Thymus (tissue), 11 donors: ENCODE results near the gene OLIG2. TPM values are rescaled to one million over a fixed set of nuclear protein-coding genes. Genes with fewer than 3 reads are reported as not detected.
A peak's percentile ranks its signal among the peaks of the same experiment; 100 is the strongest.

Experiments used
- DNase-seq, 9 donors: peaks; one replicate each; pipeline ENCODE4 v3.0.0-alpha.2; 2013; ENCODE audit warnings: low spot score in 9 of 9, low read depth in 6 of 9, missing footprints in 1 of 9
- H3K27ac ChIP-seq, 2 donors: one replicate each; pipeline ENCODE4 v1.5.1; 2013; ENCODE audit warnings: control low read depth in 1 of 2, low read depth in 1 of 2, low read length in 1 of 2, mild to moderate bottlenecking in 1 of 2, moderate library complexity in 1 of 2
- H3K27me3 ChIP-seq, 2 donors: one replicate each; pipeline ENCODE4 v1.5.1; 2013; ENCODE audit warnings: low read length in 1 of 2; ENCODE audit not compliant: control insufficient read depth in 2 of 2, insufficient read depth in 1 of 2
- H3K36me3 ChIP-seq, 2 donors: one replicate each; pipeline ENCODE4 v1.5.1; 2013; ENCODE audit warnings: low read length in 1 of 2, mild to moderate bottlenecking in 1 of 2, moderate library complexity in 1 of 2; ENCODE audit not compliant: control insufficient read depth in 2 of 2, insufficient read depth in 2 of 2
- H3K4me1 ChIP-seq, 2 donors: one replicate each; pipeline ENCODE4 v1.5.1; 2013; ENCODE audit warnings: low read length in 2 of 2; ENCODE audit not compliant: control insufficient read depth in 2 of 2, insufficient read depth in 2 of 2
- H3K4me3 ChIP-seq, 2 donors: one replicate each; pipeline ENCODE4 v1.5.1; 2013; ENCODE audit warnings: low read length in 2 of 2, control low read depth in 1 of 2, mild to moderate bottlenecking in 1 of 2
- H3K9me3 ChIP-seq, 2 donors: one replicate each; pipeline ENCODE4 v1.5.1; 2013; ENCODE audit warnings: low read length in 1 of 2, mild to moderate bottlenecking in 1 of 2; ENCODE audit not compliant: control insufficient read depth in 2 of 2, insufficient read depth in 1 of 2
- WGBS: extraction: QIAGEN DNeasy Blood & Tissue Kit; methylation state at CpG from one replicate; pipeline ENCODE4 v1.1.7; 2013; 5-methylcytosine and 5-hydroxymethylcytosine counted together
- polyA plus RNA-seq: library from polyadenylated mRNA; stranded (reverse); fragments of 200-250 nt; gene quantifications from one replicate; pipeline ENCODE4 v1.2.3, GENCODE V29; 2013
- total RNA-seq: library from RNA; stranded (reverse); fragments of 120-200 nt; gene quantifications from one replicate; pipeline ENCODE4 v1.2.4, GENCODE V29; 2013
- donor health status: healthy.

OLIG2 gene
- total and polyA plus RNA-seq, 2 donors = 0.02 to 0.05 TPM

DNA sequence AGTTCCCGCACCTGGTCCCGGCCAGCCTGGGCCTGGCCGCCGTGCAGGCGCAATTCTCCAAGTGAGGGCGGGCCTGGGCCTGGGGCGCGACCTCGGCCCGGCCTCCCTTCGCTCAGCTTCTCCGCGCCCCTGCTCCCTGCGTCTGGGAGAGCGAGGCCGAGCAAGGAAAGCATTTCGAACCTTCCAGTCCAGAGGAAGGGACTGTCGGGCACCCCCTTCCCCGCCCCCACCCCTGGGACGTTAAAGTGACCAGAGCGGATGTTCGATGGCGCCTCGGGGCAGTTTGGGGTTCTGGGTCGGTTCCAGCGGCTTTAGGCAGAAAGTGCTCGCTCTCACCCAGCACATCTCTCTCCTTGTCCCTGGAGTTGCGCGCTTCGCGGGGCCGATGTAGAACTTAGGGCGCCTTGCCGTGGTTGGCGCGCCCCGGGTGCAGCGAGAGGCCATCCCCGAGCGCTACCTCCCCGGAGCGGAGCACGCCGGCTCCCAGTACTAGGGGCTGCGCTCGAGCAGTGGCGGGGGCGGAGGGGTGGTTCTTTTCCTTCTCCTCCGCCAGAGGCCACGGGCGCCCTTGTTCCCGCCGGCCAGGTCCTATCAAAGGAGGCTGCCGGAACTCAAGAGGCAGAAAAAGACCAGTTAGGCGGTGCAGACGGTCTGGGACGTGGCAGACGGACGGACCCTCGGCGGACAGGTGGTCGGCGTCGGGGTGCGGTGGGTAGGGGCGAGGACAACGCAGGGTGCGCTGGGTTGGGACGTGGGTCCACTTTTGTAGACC lies 45.4 kb downstream of the OLIG2 start:
- peaks cover 2 to 9% of the 10 kb centered on the region in 2 donors for H3K9me3 ChIP-seq
- WGBS = 1% methylated on average over 69 of the region's 69 CpGs
- H3K4me1 ChIP-seq = peaks cover 18 to 20% of the 10 kb centered on the region in 2 donors
- no peak overlapping the region for H3K27ac ChIP-seq
- peak overlapping the region in 1 of 2 donors; percentile 41 for H3K4me3 ChIP-seq
- H3K36me3 ChIP-seq = no peaks in the 10 kb centered on the region
- H3K27me3 ChIP-seq = peaks cover 60 to 96% of the 10 kb centered on the region in 2 donors
- DNase-seq = peak in 1 of 9 donors; percentile 13

DNA sequence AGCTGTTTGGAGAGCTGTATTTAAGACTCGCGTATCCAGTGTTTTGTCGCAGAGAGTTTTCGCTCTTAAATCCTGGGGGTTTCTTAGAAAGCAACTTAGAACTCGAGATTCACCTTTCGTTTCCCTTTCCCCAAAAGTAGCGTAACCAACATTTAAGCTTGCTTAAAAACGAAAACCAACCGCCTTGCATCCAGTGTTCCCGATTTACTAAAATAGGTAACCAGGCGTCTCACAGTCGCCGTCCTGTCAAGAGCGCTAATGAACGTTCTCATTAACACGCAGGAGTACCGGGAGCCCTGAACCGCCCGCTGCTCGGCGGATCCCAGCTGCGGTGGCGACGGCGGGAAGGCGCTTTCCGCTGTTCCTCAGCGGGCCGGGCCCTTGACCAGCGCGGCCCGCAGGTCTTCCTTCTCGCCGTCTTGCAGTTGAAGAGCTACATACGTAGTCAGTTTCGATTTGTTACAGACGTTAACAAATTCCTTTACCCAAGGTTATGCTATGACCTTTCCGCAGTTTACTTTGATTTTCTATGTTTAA lies 46.1 kb downstream of the OLIG2 start:
- Histone ChIP-seq H3K27ac (no peak overlapping the region), H3K27me3 (peaks cover 60 to 97% of the 10 kb centered on the region in 2 donors), H3K9me3 (peaks cover 2 to 9% of the 10 kb centered on the region in 2 donors), H3K4me1 (peaks cover 18 to 20% of the 10 kb centered on the region in 2 donors), H3K4me3 (peak overlapping the region in 1 of 2 donors; percentile 41), H3K36me3 (no peaks in the 10 kb centered on the region)
- DNase-seq = peak in 1 of 9 donors; percentile 39
- WGBS = 2% methylated on average over 38 of the region's 38 CpGs

DNA sequence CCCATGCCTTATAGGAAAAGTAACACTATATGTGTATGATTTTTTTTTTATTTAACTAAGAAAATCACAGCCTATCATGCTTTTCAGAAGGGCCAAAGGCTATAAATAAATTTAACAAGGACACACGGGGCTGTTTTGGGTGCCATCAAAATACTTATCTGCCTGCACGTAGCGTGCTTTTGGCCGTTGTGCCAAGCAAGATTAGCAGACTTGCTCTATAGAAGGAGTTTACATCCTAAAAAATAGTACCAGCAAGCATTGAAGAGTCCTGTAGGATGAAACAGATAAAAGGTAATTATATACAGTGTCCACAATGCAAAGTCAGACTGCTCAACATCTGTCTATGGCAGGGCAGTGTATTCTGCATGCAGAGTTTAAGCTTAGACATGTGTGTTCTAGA lies 47.9 kb downstream of the OLIG2 start:
- Histone ChIP-seq H3K9me3 (peaks cover 2 to 5% of the 10 kb centered on the region in 2 donors), H3K27ac (no peak overlapping the region), H3K4me3 (no peak overlapping the region), H3K27me3 (peaks cover 56 to 92% of the 10 kb centered on the region in 2 donors), H3K36me3 (no peaks in the 10 kb centered on the region), H3K4me1 (peaks cover 15 to 18% of the 10 kb centered on the region in 2 donors)
- 94% methylated on average over 4 of the region's 4 CpGs for WGBS
- no peak for DNase-seq

DNA sequence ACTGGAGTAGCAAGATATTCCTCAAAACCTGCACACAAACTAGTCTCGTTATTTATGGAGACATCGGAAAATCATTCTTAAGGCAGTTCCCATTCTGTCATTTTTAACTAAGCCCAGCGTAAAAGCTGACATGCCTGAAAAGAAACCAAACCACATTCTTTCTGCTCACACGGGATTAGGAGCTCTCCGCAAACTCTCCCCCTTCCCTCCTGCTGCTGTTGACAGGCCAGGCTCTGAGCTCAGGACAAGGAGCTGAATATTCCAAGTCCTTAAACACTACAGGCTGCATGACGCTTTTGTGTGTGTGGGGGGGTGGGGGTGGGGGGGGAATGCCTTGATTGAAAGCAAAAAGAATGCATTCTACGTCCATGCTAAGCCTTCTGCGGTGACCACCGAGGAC lies 49.4 kb downstream of the OLIG2 start:
- Histone ChIP-seq H3K4me1 (peaks cover 11 to 14% of the 10 kb centered on the region in 2 donors), H3K27me3 (peaks cover 41 to 84% of the 10 kb centered on the region in 2 donors), H3K27ac (no peak overlapping the region), H3K36me3 (no peaks in the 10 kb centered on the region), H3K9me3 (peaks cover 0 to 4% of the 10 kb centered on the region in 2 donors), H3K4me3 (no peak overlapping the region)
- WGBS = 70% methylated on average over 9 of the region's 9 CpGs
- no peak for DNase-seq

DNA sequence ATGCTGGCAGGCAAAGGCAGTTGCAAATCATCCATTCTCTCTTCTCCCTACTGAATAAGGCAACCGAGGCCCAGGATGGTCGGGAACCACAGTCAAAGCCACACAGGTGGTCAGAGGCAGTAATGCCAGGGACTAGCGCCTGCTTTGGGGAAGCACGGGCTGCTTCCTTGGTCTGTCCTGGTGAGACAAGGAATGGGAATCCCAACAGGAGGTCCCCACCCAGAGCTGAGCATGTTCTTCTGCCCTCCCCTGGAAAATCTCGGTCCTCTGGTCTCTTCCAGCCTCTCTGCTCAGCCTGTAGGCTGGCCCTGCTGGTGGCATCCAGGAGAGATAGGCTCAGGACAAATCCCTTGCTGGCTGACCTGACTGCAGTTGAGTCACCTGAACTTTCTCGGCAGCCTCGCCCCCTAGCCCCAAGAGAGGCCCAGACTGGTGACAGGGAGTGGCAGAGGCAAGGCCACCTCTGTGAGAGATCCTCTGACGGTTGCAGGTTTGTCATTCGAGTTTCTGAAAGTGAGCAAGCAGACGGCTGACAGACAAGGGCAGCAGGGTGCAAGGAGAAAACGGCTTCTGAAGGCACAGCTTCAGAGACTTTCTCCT lies 50.0 kb downstream of the OLIG2 start:
- peaks cover 0 to 4% of the 10 kb centered on the region in 2 donors for H3K9me3 ChIP-seq
- H3K27me3 ChIP-seq = peaks cover 37 to 83% of the 10 kb centered on the region in 2 donors
- no peak overlapping the region for H3K27ac ChIP-seq
- 92% methylated on average over 11 of the region's 11 CpGs for WGBS
- no peak for DNase-seq
- H3K4me1 ChIP-seq = peaks cover 9 to 11% of the 10 kb centered on the region in 2 donors
- no peak overlapping the region for H3K4me3 ChIP-seq
- no peaks in the 10 kb centered on the region for H3K36me3 ChIP-seq

DNA sequence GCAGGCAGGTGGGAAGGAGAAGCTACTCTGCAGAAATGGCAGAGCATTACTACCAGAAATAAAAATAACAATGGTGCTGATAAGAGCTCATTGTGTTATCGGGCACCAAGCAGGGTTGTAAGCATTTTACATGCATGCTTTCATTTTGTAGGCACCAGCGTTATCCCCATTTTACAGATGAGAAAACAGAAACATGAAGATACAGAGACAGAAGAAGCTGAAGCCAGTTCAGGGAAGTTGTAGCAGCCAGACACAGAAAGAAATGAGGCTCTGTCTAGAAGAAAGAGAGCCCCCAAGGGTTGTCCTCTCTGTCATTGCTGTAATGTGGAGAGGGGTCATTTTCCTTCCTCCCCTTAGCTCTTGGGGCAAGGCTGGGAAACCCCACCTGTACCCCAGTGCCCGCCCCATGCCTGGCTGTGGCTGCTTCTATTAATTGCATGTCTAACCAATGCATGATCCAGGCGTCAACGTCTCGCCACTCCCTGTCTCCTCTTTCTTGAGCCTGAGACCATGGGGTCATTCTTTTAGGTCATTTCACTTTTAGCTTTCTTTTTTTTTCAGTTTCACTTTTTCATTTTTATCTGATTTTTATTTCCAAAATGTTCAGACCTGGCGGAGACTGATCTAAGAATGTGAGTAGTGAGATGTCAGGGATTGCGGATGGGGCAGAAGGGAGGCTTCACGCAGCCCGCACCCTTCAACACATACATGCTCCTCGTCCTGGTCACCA lies 51.0 kb downstream of the OLIG2 start:
- no peak for DNase-seq
- peaks cover 0 to 2% of the 10 kb centered on the region in 2 donors for H3K4me1 ChIP-seq
- H3K27ac ChIP-seq = no peak overlapping the region
- WGBS = 97% methylated on average over 11 of the region's 11 CpGs
- H3K9me3 ChIP-seq = no peaks in the 10 kb centered on the region
- H3K36me3 ChIP-seq = no peaks in the 10 kb centered on the region
- H3K27me3 ChIP-seq = peaks cover 27 to 73% of the 10 kb centered on the region in 2 donors
- H3K4me3 ChIP-seq = no peak overlapping the region

Other genes starting within 250 kb of the OLIG2 start
- 0.05 TPM for gene OLIG1, start 44.2 kb downstream of the OLIG2 start, total RNA-seq
- 0.14 TPM for gene OLIG1, start 44.2 kb downstream of the OLIG2 start, polyA plus RNA-seq
- gene IFNAR2, start 204.0 kb downstream of the OLIG2 start, total RNA-seq = 11.2 TPM
- gene IFNAR2, start 204.0 kb downstream of the OLIG2 start, polyA plus RNA-seq = 36.9 TPM
- 38.2 TPM for gene IL10RB, start 240.4 kb downstream of the OLIG2 start, total RNA-seq
- gene IL10RB, start 240.4 kb downstream of the OLIG2 start, polyA plus RNA-seq = 42.9 TPM